Measurements from ENCODE around the gene LTB4R2.

- no peak for TF ChIP-seq EZH2phosphoT487 (IDR thresholded peaks at IDR 0.05; ENCODE audit: insufficient read depth, low read depth)
- TF ChIP-seq EZH2 (IDR thresholded peaks at IDR 0.05; ENCODE audit: insufficient read depth, poor library complexity, severe bottlenecking): no peak
Observed at GRCh38 chr14:24273422-24273998, 36.4 kb upstream of the LTB4R2 start.
